ENCODE measurements around the gene TRIM63.

TRIM63 gene

DNA sequence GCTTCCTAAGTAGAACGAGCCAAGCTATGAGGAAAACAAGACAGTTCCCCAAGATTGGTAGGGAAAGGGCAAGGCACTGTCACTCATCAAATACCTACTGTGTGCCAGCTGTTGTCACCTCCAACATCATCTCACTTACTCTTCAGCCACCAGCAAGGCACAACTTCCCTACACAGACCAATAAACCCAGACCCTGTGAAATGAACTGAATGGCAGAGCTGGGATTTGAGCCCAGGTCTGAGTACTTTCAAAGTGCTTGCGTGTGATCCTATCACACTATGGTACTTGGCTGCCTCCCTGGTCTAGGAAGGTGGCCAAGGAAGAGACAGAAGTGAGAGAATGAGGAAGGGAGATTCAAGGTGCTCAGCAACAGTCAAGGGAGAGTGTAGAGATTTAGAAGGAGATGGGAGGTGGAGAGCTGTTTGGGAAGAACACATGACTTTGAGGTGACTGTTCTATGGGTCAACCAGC is 16.7 kb upstream of the TRIM63 start:
- DNase-seq: no peak

DNA sequence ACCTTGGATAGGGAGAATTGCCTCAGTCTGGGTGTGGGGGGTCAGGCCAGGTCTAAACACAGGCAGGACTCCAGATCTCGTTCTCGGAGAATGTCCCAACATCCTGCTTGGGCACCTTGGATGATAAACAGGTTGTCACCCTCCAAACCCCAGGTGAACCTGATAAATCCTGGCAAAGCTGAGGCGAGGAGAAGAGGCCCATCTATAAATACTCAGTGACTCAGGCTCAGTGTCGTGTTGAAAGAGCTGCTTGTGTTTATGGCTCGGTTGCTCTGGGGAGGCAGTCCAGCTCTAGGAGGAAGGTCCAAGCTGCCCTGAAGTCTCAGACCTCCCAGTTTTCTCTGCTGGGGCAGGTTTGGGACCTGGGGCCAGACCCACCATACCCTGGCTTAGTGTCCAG is 15.8 kb upstream of the TRIM63 start:
- DNase-seq: no peak

DNA sequence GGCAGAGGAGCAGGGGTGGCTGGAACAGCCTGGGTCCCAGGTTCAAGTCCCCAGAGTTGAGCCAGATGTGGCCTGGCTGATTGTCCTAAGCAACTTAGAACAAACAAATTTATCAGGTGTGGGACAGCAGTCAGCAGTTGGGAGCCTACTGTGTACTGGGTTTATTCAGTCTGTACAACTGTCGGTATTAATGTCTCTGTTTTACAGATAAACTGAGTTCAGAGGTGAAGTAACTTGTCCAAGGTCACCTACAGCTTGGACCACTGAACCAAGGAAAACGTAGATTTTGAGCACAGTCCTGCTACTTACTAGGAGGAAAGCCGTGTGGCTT is 14.6 kb upstream of the TRIM63 start:
- DNase-seq: no peak

DNA sequence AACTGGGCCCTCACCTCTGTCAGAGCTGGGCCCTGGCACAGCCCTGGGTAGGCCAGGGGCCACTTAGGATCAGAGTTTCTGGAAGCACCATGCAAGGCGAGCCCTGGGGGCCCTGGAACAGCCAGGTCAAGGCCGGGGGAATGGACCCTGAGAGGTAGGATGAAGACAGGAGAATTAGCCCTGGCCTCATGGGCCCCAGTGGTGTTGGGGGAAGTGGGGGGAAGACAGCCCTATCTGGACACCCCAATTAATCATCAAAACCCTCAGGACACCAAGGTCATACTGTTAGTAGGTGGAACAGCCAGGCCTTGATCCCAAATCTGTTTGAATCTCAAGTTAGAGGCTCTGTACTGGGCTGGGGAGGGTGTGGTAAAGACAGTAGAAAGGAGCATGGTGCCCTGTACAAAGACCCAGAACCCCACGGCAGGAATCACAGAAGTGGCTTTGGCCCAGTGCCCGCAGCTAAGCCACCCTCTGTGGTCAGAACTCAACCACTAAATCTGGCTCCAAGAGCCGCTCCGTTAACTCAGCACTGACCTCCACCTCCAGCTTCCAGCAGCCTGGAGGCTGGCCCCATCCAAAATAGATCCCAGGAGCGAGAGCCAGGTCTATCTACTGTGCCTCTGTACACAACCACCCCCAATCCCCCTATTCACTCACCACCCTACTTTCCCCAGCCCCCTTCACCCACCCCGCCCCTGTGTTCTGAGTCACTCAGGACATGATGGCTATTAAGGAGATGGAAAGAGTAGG is 14.0 kb upstream of the TRIM63 start:
- no peak for DNase-seq

DNA sequence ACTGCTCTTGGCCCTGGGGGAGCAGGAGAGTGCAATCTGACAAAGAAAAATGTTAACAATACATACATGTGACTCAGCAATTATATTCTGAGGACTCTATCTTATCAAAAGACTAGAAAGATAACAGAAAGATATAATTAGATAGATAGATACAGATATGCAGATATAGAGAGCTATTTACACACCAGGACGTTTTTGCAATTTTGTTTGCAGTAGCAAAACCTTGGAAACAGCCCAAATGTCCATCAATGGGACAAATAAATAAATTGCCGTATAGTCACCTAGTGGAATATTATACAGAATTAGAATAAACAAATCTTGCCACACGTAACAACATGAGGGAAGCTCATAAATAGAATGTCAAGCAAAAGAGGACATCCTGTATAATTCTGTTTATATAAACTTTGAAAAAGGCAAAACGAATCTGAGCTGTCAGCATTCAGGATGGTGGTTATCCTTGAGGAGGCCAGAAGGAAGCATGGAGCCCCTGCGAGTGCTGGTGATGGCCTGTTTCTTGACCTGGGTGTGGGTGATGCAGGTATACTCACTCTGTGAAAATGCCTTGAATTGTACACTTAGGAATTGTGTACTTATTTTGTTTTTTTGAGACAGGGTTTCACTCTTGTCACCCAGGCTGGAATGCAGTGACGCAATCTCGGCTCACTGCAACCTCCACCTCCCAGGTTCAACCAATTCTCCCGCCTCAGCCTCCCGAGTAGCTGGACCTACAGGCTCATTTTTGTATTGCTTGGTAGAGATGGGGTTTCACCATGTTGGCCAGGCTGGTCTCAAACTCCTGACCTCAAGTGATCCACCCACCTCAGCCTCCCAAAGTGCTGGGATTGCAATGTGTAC is 12.8 kb upstream of the TRIM63 start:
- no peak for DNase-seq

DNA sequence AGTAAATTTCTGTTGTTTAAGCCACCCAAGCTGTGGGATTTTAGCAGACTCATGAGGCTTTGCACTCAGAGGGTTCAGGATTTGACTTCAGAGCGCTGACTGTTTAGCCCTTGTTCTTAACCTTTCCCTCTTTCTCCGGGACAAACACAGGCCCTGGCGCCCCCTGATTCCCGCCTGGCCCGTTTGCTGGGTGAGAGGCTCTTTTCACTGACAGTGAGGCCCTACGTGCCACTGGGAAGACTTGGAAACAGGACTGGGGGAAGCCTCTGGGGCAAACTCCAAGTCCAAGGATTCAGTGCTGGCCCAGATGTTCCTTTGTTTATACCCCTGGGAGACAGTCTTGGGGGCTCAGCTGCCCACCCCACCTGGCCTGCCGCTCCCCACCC is 11.7 kb upstream of the TRIM63 start:
- DNase-seq: no peak

DNA sequence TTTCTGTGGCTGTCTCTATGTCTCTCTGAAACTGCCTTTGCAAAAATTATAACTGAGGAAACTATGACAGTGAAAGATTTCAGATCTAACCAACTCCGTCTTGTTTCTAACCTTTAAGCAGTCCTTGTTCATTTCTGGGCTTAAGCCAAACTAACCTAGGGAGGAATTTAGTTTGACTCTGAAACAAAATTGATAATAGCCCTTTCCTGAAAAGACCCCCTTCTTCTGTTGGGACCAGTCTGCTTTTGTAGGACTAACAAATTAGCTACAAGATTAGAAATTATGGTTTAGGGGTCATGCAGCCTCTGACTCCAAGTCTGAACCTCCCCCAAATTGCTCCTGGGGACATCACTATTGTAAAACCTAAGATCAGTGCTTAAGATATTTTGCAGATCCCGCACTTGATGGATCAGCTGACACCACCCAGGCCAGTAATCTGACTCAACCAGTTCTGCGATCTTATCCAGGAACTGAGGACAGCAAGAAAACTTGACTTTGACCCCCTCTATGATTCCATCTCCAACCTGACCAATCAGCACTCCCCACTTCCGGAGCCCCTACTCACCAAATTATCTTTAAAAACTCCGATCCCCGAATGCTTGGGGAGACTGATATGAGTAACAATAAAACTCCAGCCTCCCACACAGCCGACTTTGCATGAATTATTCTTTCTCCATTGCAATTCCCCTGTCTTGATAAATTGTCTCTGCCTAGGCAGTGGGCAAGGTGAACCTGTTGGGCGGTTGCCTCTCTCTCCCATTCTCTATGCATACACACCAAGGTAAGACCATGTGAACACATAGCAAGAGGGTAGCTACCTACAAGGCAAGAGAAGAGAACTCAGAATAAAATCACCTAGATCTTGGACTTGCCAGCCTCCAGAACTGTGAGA is 11.1 kb upstream of the TRIM63 start:
- DNase-seq: no peak

DNA sequence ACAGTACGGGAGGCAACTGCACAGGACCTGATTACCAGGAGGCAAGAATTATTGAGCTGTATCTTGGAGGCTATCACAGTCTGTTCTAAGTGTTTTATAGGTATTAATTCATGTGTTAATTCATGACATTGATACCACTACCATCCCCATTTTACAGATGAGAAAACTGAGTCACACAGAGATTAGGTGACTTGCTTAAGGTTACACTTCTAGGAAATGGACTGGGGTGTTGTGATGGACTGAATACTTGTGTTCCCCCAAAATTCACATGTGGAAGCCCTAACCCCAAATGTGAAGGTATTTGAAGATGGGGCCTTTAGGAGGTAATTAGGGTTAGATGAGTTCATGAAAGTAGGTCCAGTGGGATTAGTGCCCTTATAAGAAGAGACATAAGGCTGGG is 10.1 kb upstream of the TRIM63 start:
- no peak for DNase-seq

DNA sequence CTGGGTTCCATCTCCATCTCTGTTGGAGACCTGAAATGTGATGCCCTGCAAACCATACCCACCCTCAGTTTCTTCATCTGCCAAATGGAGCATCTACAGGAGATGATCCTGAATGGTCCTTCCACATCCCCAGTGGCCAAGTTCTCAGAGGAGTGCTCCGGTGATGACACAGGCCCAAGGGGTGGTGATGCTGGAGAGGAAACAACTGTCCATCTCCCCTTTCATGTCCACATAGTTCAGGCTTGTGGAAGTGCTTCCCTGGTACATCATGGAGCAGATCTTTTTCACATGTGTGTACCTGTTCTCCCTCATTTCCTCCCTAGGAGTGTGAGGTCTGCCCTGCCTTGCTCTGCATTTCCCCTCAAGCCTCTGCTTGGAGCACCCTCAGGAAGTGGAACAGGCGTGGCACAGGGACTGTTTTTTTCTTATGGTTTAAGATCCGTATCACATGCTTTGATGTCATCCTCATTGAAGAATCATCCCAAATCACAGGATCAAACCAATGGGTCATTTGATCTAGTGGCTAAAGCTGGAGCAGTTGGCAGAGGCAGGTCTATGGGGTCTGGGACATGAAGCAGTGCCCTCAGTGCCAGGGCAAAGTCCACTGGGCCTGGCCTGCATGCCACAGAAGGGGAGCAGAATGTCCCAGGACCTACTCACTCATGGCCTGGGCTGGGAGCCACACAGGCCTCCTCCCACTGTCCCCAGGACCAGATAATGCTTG is 8.2 kb upstream of the TRIM63 start:
- DNase-seq: no peak

DNA sequence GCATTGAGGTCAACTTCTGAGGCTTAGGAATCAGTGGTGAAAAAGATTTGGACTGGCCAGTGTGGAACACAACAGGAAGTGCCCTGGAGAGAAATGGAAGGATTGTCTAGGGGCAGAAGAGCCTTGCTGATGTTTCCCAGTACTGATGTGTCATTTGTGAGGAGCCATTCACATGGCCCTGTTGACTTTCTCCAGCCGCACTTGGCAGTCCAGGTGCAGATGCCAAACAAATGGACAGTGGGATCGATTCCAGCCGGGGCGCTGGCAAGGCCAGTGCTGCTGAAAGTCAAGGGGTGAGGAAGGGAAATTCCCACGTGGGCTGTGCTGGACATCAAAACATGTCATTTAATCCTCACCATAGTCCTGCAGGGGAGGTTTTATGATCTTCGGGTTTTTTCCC is 4.9 kb upstream of the TRIM63 start:
- DNase-seq: no peak

DNA sequence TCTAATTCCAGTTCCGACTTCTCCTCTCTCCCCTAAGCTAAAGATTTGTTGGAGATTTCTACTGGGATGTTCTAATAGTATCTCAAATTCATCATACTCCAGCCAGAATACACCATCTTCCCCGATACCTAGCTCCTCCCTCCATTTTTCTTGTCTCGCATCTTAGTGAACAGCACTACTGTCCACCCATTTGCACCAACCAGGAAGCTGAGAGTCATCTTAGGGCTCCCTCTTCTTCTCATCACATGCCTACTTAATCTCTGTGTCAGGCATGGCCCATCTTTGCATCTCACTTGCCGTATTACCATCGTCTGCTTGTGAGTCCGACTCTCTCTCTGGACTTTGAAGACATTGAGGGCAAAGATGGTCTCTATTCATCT is 3.5 kb upstream of the TRIM63 start:
- no peak for DNase-seq

DNA sequence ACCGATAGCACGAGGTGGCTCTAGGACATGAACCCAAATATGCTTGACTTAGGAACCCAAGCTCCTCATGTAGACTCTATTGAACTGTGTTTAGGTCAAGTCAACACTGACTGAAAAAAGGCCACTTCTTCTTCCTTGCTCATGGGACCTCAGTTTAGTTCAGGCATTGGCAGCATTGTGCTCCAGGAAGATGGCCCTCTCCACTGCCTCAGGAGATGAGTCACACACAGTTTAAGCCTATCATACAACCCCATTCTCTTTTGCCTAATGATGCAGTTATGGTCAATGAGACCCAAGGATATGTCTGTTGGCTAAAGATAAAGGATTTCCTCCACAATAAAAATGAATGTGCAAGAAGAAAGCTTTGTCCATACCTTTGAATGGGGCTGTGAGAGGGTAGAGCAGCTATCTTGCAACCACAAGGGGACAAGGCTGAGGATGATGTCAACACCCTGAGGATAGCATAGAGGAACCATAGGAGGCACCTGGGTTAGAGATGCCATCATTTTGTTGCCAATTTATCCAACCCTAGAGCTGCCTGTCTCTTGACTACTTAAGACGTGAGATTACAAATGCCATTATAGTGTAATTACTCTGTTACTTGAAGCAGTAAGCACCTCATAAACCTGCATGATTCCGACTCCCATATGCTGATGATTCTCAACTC is 3.0 kb upstream of the TRIM63 start:
- no peak for DNase-seq

DNA sequence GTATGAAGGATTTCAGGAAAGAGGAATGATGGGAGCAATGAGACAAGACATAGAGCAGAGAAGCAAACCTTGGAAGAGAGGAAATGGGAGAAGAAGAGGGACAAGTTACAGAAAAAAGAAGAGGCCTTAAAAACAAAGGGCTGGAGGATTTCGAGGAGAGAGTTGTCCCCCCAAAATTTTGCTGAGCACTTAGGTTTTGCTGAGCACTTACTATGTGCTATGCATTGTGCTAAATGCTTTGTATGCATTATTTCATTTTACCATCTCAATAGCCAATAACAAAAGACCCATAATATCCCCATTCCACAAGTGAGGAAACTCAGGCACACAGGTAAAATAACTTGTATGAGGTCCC is 2.5 kb upstream of the TRIM63 start:
- DNase-seq: no peak

DNA sequence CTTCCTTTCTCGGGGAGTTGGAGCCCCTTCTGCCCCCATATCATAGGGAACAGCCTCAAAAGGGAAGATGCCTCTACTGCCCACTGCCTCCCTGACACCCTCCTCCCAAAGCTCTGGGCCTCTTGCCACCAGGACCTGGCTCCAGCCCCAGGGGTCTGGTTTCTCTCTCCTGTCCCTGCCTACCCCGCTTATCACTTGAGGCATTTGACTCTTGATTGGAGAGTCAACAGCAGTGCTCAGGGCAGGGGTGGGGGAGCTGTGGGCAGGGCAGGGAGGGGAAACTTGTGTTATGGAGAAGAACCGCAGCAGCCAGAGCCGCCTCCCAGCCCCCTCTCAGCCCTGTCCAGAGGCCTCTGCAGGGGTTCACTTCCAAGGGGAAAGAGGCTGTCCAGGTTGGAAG is 573 bp downstream of the TRIM63 start:
- DNase-seq: no peak

DNA sequence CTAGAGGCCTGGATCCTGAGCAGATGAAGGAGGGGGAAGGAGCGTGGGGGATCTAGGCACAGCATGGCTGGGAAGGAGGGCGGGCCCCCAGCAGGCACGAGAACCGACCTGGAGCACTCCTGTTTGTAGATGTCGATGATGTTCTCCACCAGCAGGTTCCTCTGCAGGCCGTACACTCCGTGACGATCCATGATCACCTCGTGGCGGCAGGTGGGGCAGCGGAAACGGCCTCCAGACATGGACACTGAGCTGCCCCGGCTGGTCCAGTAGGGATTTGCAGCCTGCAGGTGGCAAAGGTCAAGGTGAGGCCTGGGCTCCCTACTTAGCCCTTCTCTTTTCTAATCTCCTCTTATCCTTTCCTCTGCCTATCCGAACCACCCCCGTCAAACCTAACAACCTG is 1.3 kb downstream of the TRIM63 start:
- DNase-seq: no peak

DNA sequence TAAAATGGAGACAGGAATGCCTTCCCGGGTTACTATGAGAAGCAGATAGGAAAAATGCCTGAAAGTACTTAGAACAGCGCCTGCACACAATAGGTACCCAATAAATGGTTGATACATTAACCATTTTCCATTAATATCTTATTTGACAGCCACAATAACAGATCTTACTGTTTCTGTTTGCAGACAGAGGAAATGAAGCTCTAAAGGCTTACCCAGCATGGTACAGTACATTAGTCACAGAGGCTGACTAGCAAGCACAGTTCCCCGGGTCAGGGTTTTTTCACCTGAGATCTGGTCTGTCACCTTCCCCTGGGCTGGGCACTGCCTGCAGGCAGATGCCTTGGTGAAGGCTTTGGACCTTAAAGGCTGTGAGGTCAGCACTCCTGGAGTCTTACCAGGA is 2.9 kb downstream of the TRIM63 start:
- DNase-seq: no peak

DNA sequence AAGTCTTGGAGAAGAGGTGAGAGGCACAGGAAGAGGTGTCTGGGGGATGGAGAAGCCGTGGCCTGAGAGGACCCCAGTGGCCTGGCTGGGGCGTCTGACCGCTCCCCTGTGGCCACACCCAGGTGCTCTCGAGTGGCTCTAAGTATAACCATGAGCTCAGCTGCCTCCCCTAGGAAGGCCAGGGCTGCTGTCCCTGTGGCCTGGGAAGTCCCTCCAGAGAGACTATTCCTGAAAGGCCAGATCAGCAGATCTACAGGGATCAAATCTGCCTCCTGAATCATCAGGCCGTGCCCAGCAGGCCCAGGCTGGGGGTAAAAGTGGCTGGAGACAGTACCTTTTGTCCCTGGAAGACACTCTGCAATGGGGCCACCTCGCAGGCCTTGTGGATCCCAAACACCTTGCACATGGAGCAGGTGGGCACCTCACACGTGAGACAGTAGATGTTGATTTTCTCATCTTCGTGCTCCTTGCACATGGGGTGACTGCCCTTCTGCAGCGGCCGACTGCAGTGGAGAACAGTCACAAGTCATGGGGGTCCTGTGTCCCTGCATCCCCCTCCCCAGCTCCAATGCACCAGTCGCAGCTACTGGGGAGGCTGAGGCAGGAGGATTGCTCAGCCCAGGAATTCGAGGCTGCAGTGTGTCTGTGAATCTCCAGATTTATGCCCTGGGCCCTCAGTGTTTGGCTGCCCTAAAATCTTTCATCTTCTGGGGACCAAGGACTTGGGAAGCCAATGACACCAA is 6.4 kb downstream of the TRIM63 start:
- DNase-seq: no peak

DNA sequence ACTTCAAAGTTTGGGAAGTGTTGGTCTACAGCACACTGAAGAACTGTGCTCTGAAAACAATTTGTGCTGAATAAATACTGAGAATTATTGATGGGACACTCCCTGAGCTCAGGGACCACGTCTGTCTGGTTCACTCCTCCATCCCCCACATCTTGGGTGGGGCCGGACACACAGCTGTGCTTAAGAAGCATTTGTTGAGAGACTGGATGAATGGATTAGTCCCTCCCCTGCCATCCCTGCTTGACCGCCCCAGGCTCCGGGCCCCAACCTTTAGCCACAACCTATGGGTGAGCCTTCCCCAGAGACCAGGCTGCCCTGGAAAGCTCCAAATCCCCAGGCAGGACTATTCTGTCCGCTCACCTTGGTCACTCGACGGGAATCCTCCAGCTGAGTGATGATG is 7.5 kb downstream of the TRIM63 start:
- no peak for DNase-seq

DNA sequence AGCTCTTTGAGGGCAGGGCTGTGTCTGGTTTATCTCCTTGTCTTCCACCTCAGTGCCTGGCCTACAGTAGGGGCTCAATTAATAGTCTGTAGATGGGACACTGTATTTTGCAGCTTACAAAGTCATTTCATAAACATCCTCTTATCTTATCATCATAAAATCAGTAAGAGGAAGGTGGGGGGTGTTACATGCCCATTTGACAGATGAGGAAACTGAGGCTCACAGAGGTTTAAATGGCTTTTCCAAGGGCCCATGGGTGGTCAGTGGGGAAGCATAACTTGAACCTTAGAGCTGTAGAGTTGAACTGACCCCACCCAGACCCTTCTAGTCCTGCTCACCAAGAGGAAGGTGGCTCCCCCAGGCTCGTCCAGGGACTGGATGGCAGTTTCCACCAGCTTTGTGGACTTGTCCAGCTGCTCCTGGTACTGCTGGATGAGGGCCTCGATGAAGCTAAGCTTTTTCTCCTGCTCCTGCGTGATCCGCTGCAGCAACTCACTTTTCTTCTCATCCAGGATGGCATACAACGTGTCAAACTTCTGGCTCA is 9.3 kb downstream of the TRIM63 start:
- DNase-seq: no peak

DNA sequence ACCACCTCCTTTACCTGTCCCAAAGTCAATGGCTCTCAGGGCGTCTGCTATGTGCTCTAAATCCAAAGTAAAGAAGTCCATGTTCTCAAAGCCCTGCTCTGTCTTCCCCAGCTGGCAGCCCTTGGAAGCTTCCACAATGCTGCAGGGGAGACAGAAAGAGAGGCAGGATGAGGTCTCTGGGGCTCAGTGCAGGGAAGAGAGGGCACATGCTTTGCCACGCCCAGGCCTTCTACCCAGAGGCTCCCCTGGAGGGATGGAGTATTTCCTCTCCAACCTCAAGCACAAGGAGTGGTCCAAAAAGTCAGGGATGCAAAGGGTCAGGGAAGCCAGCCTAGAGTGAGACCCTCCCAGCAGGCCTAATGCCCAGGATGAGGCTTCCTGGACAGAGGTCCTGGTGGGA is 10.2 kb downstream of the TRIM63 start:
- no peak for DNase-seq

DNA sequence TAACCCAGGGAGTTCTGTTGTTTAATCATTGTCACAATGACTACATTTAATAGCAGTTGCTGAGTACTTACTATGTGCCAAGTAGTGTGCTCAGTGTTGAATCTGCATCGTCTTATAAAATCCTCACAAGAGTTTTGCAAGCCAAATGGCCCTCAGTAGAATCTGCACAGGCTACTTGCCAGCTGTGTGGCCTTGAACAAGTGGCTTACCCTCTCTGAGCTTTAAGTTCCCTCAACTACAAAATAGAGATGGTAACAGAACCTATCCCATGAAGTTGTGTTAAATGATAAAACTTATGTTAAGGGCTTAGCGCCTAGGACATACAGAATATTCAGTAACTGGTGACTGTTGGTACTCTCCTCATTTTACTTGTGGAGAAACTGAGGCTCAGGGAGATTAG is 12.4 kb downstream of the TRIM63 start:
- no peak for DNase-seq

Data from T-helper 1 cell (primary cell).